Activated T-cell treated with anti-CD3 and anti-CD28 coated beads, Interleukin-2, amount 50 U/mL, for 24 hours (primary cell): ENCODE measurements around the gene PAM.

Source experiments
- DNase-seq: peaks from one replicate; pipeline ENCODE4 v3.0.0-alpha.2; 2020
- H3K27ac Mint-ChIP-seq: 2 replicates; pipeline ENCODE4 v1.8.0; 2020; ENCODE audit warnings: mild to moderate bottlenecking, mixed read lengths
- H3K27me3 Mint-ChIP-seq: 2 replicates; pipeline ENCODE4 v1.8.0; 2020; ENCODE audit warnings: mixed read lengths
- H3K36me3 Mint-ChIP-seq: 2 replicates; pipeline ENCODE4 v1.8.0; 2020; ENCODE audit warnings: low read depth, mixed read lengths
- H3K4me1 Mint-ChIP-seq: 2 replicates; pipeline ENCODE4 v1.8.0; 2020; ENCODE audit warnings: low read depth, mixed read lengths
- H3K4me3 Mint-ChIP-seq: 2 replicates; pipeline ENCODE4 v1.8.0; 2020; ENCODE audit warnings: mild to moderate bottlenecking, moderate library complexity, mixed read lengths
- H3K9me3 Mint-ChIP-seq: 2 replicates; pipeline ENCODE4 v1.8.0; 2020; ENCODE audit warnings: mixed read lengths

Gene PAM

GRCh38 chr5:102946414-102946813, 191.3 kb downstream of the PAM start:
- Mint-ChIP-seq H3K4me1 (no peaks in the 10 kb centered on the region), H3K36me3 (peaks cover 57% of the 10 kb centered on the region), H3K4me3 (no peak overlapping the region), H3K27me3 (no peaks in the 10 kb centered on the region), H3K9me3 (no peaks in the 10 kb centered on the region), H3K27ac (no peak overlapping the region)
- DNase-seq: no peak

GRCh38 chr5:102946971-102947370, 191.9 kb downstream of the PAM start:
- Mint-ChIP-seq H3K4me3 (no peak overlapping the region), H3K36me3 (peaks cover 62% of the 10 kb centered on the region), H3K27ac (no peak overlapping the region), H3K27me3 (no peaks in the 10 kb centered on the region), H3K9me3 (no peaks in the 10 kb centered on the region), H3K4me1 (no peaks in the 10 kb centered on the region)
- DNase-seq: no peak

GRCh38 chr5:102955488-102955887, 200.4 kb downstream of the PAM start:
- no peaks in the 10 kb centered on the region for H3K9me3 Mint-ChIP-seq
- no peak for DNase-seq
- H3K27me3 Mint-ChIP-seq: no peaks in the 10 kb centered on the region
- H3K36me3 Mint-ChIP-seq: peaks cover 65% of the 10 kb centered on the region
- H3K27ac Mint-ChIP-seq: no peak overlapping the region
- H3K4me3 Mint-ChIP-seq: no peak overlapping the region
- H3K4me1 Mint-ChIP-seq: peaks cover 2% of the 10 kb centered on the region

- DNase-seq: no peak
- H3K4me3 Mint-ChIP-seq: no peak overlapping the region
- H3K27me3 Mint-ChIP-seq: no peaks in the 10 kb centered on the region
- peaks cover 59% of the 10 kb centered on the region for H3K36me3 Mint-ChIP-seq
- H3K4me1 Mint-ChIP-seq: peaks cover 2% of the 10 kb centered on the region
- no peak overlapping the region for H3K27ac Mint-ChIP-seq
- H3K9me3 Mint-ChIP-seq: no peaks in the 10 kb centered on the region
Measured at GRCh38 chr5:102956599-102956998, 201.5 kb downstream of the PAM start.

GRCh38 chr5:102957141-102957540, 202.0 kb downstream of the PAM start:
- H3K4me3 Mint-ChIP-seq: no peak overlapping the region
- DNase-seq: no peak
- peaks cover 4% of the 10 kb centered on the region for H3K4me1 Mint-ChIP-seq
- H3K27me3 Mint-ChIP-seq: no peaks in the 10 kb centered on the region
- H3K9me3 Mint-ChIP-seq: no peaks in the 10 kb centered on the region
- peaks cover 58% of the 10 kb centered on the region for H3K36me3 Mint-ChIP-seq
- H3K27ac Mint-ChIP-seq: no peak overlapping the region

GRCh38 chr5:102958481-102959011, 203.4 kb downstream of the PAM start:
- Mint-ChIP-seq H3K9me3 (no peaks in the 10 kb centered on the region), H3K4me1 (peaks cover 4% of the 10 kb centered on the region), H3K27me3 (no peaks in the 10 kb centered on the region), H3K4me3 (no peak overlapping the region), H3K27ac (no peak overlapping the region), H3K36me3 (peaks cover 58% of the 10 kb centered on the region)
- no peak for DNase-seq

GRCh38 chr5:102959055-102959454, 203.9 kb downstream of the PAM start:
- Mint-ChIP-seq H3K4me3 (no peak overlapping the region), H3K27me3 (no peaks in the 10 kb centered on the region), H3K4me1 (peaks cover 4% of the 10 kb centered on the region), H3K36me3 (peaks cover 60% of the 10 kb centered on the region), H3K9me3 (no peaks in the 10 kb centered on the region), H3K27ac (no peak overlapping the region)
- DNase-seq: no peak

- H3K4me3 Mint-ChIP-seq: no peak overlapping the region
- no peak overlapping the region for H3K27ac Mint-ChIP-seq
- no peaks in the 10 kb centered on the region for H3K27me3 Mint-ChIP-seq
- H3K36me3 Mint-ChIP-seq: peaks cover 69% of the 10 kb centered on the region
- no peaks in the 10 kb centered on the region for H3K9me3 Mint-ChIP-seq
- peaks cover 4% of the 10 kb centered on the region for H3K4me1 Mint-ChIP-seq
- DNase-seq: no peak
Measured at GRCh38 chr5:102961671-102962070, 206.6 kb downstream of the PAM start.

- Mint-ChIP-seq H3K4me3 (no peak overlapping the region), H3K4me1 (peaks cover 2% of the 10 kb centered on the region), H3K27me3 (no peaks in the 10 kb centered on the region), H3K36me3 (peaks cover 49% of the 10 kb centered on the region), H3K27ac (no peak overlapping the region), H3K9me3 (no peaks in the 10 kb centered on the region)
- DNase-seq: no peak
Measured at GRCh38 chr5:102965653-102966052, 210.5 kb downstream of the PAM start.

GRCh38 chr5:102969641-102970040, 214.5 kb downstream of the PAM start:
- H3K27me3 Mint-ChIP-seq: no peaks in the 10 kb centered on the region
- no peak for DNase-seq
- H3K4me3 Mint-ChIP-seq: no peak overlapping the region
- H3K27ac Mint-ChIP-seq: no peak overlapping the region
- H3K4me1 Mint-ChIP-seq: no peaks in the 10 kb centered on the region
- no peaks in the 10 kb centered on the region for H3K9me3 Mint-ChIP-seq
- peaks cover 42% of the 10 kb centered on the region for H3K36me3 Mint-ChIP-seq

- Mint-ChIP-seq H3K27ac (no peak overlapping the region), H3K9me3 (no peaks in the 10 kb centered on the region), H3K4me1 (peaks cover 1% of the 10 kb centered on the region), H3K27me3 (no peaks in the 10 kb centered on the region), H3K36me3 (peaks cover 40% of the 10 kb centered on the region), H3K4me3 (no peak overlapping the region)
- no peak for DNase-seq
Measured at GRCh38 chr5:102971676-102972293, 216.7 kb downstream of the PAM start.

- peaks cover 36% of the 10 kb centered on the region for H3K36me3 Mint-ChIP-seq
- no peaks in the 10 kb centered on the region for H3K9me3 Mint-ChIP-seq
- no peaks in the 10 kb centered on the region for H3K27me3 Mint-ChIP-seq
Measured at GRCh38 chr5:102974177-102974576, 219.1 kb downstream of the PAM start.

GRCh38 chr5:102975045-102975444, 219.9 kb downstream of the PAM start:
- no peaks in the 10 kb centered on the region for H3K27me3 Mint-ChIP-seq
- DNase-seq: no peak
- H3K4me3 Mint-ChIP-seq: no peak overlapping the region
- no peak overlapping the region for H3K27ac Mint-ChIP-seq
- peaks cover 36% of the 10 kb centered on the region for H3K36me3 Mint-ChIP-seq
- peaks cover 1% of the 10 kb centered on the region for H3K4me1 Mint-ChIP-seq
- no peaks in the 10 kb centered on the region for H3K9me3 Mint-ChIP-seq

More at GRCh38 chr5:102974177-102974576, 219.1 kb downstream of the PAM start:
- DNase-seq: no peak
- H3K4me3 Mint-ChIP-seq: no peak overlapping the region
- H3K4me1 Mint-ChIP-seq: peaks cover 1% of the 10 kb centered on the region
- no peak overlapping the region for H3K27ac Mint-ChIP-seq

- Mint-ChIP-seq H3K27ac (peak overlapping the region; percentile 15), H3K9me3 (no peaks in the 10 kb centered on the region), H3K4me1 (peaks cover 1% of the 10 kb centered on the region), H3K36me3 (peaks cover 36% of the 10 kb centered on the region), H3K27me3 (no peaks in the 10 kb centered on the region), H3K4me3 (no peak overlapping the region)
- DNase-seq: no peak
Measured at GRCh38 chr5:102975457-102976182, 220.5 kb downstream of the PAM start.

- H3K27me3 Mint-ChIP-seq: no peaks in the 10 kb centered on the region
- no peak overlapping the region for H3K4me3 Mint-ChIP-seq
- peaks cover 27% of the 10 kb centered on the region for H3K36me3 Mint-ChIP-seq
- H3K4me1 Mint-ChIP-seq: no peaks in the 10 kb centered on the region
- peaks cover 11% of the 10 kb centered on the region for H3K9me3 Mint-ChIP-seq
- H3K27ac Mint-ChIP-seq: no peak overlapping the region
- DNase-seq: no peak
Measured at GRCh38 chr5:102981957-102982635, 227.0 kb downstream of the PAM start.
